Panc1 (cell line): ENCODE data around the gene ADAM12.

Source experiments
- POLR2AphosphoS5 ChIP-seq: IDR thresholded peaks from 2 replicates; pipeline ENCODE4 v1.6.1; 2012; ENCODE audit warnings: mild to moderate bottlenecking, low read depth, low read length, moderate library complexity
- TF ChIP-seq, protein P1 (sequence below): fragments of 450-650 bp; IDR thresholded peaks from 2 replicates; pipeline ENCODE4 v1.5.1; 2017; ENCODE audit warnings: mild to moderate bottlenecking

DNA sequence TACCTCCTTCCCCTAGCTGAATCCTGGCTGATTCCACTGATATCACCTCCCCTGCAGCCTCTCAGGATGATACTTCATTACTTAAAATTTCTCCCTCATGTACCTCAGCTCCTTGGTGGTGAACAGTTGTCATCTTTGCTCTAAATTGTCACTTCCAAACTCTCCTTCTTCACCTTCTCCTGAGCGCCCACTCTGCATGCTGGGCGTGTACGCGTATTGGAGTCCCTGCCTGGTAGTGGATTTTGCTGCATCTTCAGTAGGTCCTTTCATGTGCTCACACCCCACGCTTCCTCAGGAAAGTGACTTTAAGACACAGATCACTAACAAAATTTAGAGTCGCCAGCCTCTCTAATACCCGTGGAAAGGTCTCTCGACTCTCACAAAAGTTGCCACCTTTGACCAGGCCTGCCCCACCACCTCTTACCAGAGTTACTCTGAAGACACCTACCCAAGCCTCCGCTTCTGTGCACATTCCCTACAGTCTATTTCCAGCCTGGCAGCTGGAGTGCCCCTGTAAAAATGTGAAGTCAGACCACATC lies 255.1 kb downstream of the ADAM12 start:
- TF ChIP-seq, protein P1, sequence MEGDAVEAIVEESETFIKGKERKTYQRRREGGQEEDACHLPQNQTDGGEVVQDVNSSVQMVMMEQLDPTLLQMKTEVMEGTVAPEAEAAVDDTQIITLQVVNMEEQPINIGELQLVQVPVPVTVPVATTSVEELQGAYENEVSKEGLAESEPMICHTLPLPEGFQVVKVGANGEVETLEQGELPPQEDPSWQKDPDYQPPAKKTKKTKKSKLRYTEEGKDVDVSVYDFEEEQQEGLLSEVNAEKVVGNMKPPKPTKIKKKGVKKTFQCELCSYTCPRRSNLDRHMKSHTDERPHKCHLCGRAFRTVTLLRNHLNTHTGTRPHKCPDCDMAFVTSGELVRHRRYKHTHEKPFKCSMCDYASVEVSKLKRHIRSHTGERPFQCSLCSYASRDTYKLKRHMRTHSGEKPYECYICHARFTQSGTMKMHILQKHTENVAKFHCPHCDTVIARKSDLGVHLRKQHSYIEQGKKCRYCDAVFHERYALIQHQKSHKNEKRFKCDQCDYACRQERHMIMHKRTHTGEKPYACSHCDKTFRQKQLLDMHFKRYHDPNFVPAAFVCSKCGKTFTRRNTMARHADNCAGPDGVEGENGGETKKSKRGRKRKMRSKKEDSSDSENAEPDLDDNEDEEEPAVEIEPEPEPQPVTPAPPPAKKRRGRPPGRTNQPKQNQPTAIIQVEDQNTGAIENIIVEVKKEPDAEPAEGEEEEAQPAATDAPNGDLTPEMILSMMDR = no peak
- TF ChIP-seq POLR2AphosphoS5 = no peak
